ENCODE results near the gene STK33. TPM values are rescaled to one million over a fixed set of nuclear protein-coding genes. Genes with fewer than 3 reads are reported as not detected.

Gene STK33
- total and polyA plus RNA-seq, 2 of the 13 experiments (the other 11 are each of a cell fraction or from before 2014, with no cell fraction given) = 2.7 to 12.6 TPM

GRCh38 chr11:8369592-8370205 lies 224.3 kb downstream of the STK33 start:
- Histone ChIP-seq H3K27me3 (ENCODE audit: control insufficient read depth in 1 of 2, insufficient read depth in 2 of 2, low read length in 2 of 2) (no peaks in the 10 kb centered on the region; a peak in 1 of 5 replicates), H3K9me3 (ENCODE audit: low read length) (no peaks in the 10 kb centered on the region), H3K4me2 (ENCODE audit: low read depth, low read length) (no peak overlapping the region), H3K79me2 (ENCODE audit: insufficient read depth, low read length) (no peaks in the 10 kb centered on the region), H4K20me1 (ENCODE audit: insufficient read depth, low read length) (no peaks in the 10 kb centered on the region), H3K36me3 (replicated peaks in 1 of 2; ENCODE audit: control insufficient read depth in 1 of 2, insufficient read depth in 2 of 2, low read length in 2 of 2) (no peaks in the 10 kb centered on the region), H2AFZ (ENCODE audit: low read length) (no peak overlapping the region), H3K4me1 (ENCODE audit: insufficient read depth, low read length) (no peaks in the 10 kb centered on the region), H3K27ac (ENCODE audit: extremely low read length, insufficient read depth, low read length) (no peak overlapping the region), H3K4me3 (replicated peaks in 1 of 3; ENCODE audit: insufficient read depth in 1 of 3, low read depth in 2 of 3, low read length in 3 of 3) (no peak overlapping the region), H3K9ac (ENCODE audit: insufficient read depth, low read depth, low read length) (no peak overlapping the region)
- no peak for TF ChIP-seq CEBPB (IDR thresholded peaks at IDR 0.05; ENCODE audit: borderline replicate concordance, low read depth, low read length)
- TF ChIP-seq ZFP62 (CRISPR knock-in tag; IDR thresholded peaks at IDR 0.05) = no peak
- no peak for TF ChIP-seq ZBTB8A (CRISPR knock-in tag; IDR thresholded peaks at IDR 0.05; ENCODE audit: borderline replicate concordance, low read depth)
- no peak for TF ChIP-seq ZNF260 (CRISPR knock-in tag; IDR thresholded peaks at IDR 0.05; ENCODE audit: borderline replicate concordance, low read depth)
- no peak for TF ChIP-seq KMT2B (CRISPR knock-in tag; IDR thresholded peaks at IDR 0.05)
- no peak for TF ChIP-seq ARNT (IDR thresholded peaks at IDR 0.05)
- no peak for TF ChIP-seq TOPORS (CRISPR knock-in tag; IDR thresholded peaks at IDR 0.05)
- no peak for TF ChIP-seq ZNF737 (CRISPR knock-in tag; IDR thresholded peaks at IDR 0.05; ENCODE audit: borderline replicate concordance)
- TF ChIP-seq, protein P1, sequence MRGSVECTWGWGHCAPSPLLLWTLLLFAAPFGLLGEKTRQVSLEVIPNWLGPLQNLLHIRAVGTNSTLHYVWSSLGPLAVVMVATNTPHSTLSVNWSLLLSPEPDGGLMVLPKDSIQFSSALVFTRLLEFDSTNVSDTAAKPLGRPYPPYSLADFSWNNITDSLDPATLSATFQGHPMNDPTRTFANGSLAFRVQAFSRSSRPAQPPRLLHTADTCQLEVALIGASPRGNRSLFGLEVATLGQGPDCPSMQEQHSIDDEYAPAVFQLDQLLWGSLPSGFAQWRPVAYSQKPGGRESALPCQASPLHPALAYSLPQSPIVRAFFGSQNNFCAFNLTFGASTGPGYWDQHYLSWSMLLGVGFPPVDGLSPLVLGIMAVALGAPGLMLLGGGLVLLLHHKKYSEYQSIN (CRISPR knock-in tag; IDR thresholded peaks at IDR 0.05; ENCODE audit: borderline replicate concordance) = no peak
- TF ChIP-seq ZNF205 (CRISPR knock-in tag; IDR thresholded peaks at IDR 0.05) = no peak
- no peak for TF ChIP-seq SSRP1 (CRISPR knock-in tag; IDR thresholded peaks at IDR 0.05)
- no peak for TF ChIP-seq ZFAT (CRISPR knock-in tag; conservative IDR thresholded peaks at IDR 0.05)
- TF ChIP-seq IKZF4 (CRISPR knock-in tag; IDR thresholded peaks at IDR 0.05; ENCODE audit: borderline replicate concordance, low read depth, not compliant biosample characterization) = no peak
- no peak for TF ChIP-seq ZNF24 (IDR thresholded peaks at IDR 0.05)
- no peak for DNase-seq (ENCODE audit: low spot score)
- CTCF ChIA-PET (ENCODE audit: low intra/inter-chr PET ratio, low total read pairs) = no interaction called here
- no peak for ATAC-seq
- no TSS peak for BruUV-seq (replicated peaks)
- 42% methylated on average over 4 of the region's 7 CpGs for WGBS (ENCODE audit: low lambda C conversion rate)
- FAIRE-seq = no peak
- in situ Hi-C loops (cut with HindIII; ENCODE audit: extremely low pct_ligation_motif_present, low pct_unique_long_range_greater_than_20kb) (no loop called here), intact Hi-C loops (cut with micrococcal nuclease; ENCODE audit: unreplicated experiment) (no loop called here)
- POLR2A ChIA-PET = no interaction called here
